Left lung (tissue), 10 donors: ENCODE data around the gene ARAP3. TPM values are rescaled to one million over a fixed set of nuclear protein-coding genes. Genes with fewer than 3 reads are reported as not detected.
A peak's percentile ranks its signal among the peaks of the same experiment; 100 is the strongest.

Experiments used
- ATAC-seq: fragments of 200-7000 bp; cut with Tn5 transposase; one replicate; pipeline ENCODE4 v1.9.1; 2020; ENCODE audit warnings: moderate library complexity
- DNase-seq, 4 donors: peaks; one replicate each; pipeline ENCODE4 v3.0.0-alpha.2; 2013 to 2020
- H3K27ac ChIP-seq, 2 donors: fragments of 200-600 bp; sonication (generic) in 1 of 2; one replicate each; pipeline versions ENCODE4 v1.5.0 to v1.8.0; 2020 to 2021
- H3K27me3 ChIP-seq, 2 donors: fragments of 200-600 bp; sonication (generic) in 1 of 2; one replicate each; pipeline versions ENCODE4 v1.5.0 to v1.8.0; 2020 to 2021
- H3K36me3 ChIP-seq, 2 donors: fragments of 200-600 bp; sonication (generic) in 1 of 2; one replicate each; pipeline versions ENCODE4 v1.5.0 to v1.8.0; 2020 to 2021
- H3K4me1 ChIP-seq, 2 donors: fragments of 200-600 bp; one replicate each; pipeline ENCODE4 v1.8.0; 2021
- H3K4me3 ChIP-seq, 2 donors: fragments of 200-600 bp; sonication (generic) in 1 of 2; one replicate each; pipeline versions ENCODE4 v1.5.0 to v1.8.0; 2020 to 2021; ENCODE audit warnings: mild to moderate bottlenecking in 1 of 2
- H3K9me3 ChIP-seq, 2 donors: fragments of 200-600 bp; sonication (generic) in 1 of 2; one replicate each; pipeline versions ENCODE4 v1.5.0 to v1.8.0; 2020 to 2021
- intact Hi-C, 2 donors: fragments of 100-400 bp; cut with DNase I; formaldehyde crosslinking; loops; one replicate each; pipeline versions ENCODE4 v1.11.2 to v1.14.2; 2022
- polyA plus RNA-seq, 6 donors: library from polyadenylated mRNA; unstranded; fragments of 120-200 nt; gene quantifications; one replicate each; pipeline ENCODE4 v1.2.1, GENCODE V29; 2013; ENCODE audit not compliant: insufficient read length in 6 of 6
- total RNA-seq, 2 donors: library from RNA; stranded (reverse); fragmentation: NEBNext Ultra II Directional; extraction: Animal tissue kit (Norgen Biotek cat#: 25700); gene quantifications; one replicate each; pipeline ENCODE4 v1.2.1, GENCODE V29; 2021
- TF ChIP-seq, protein P1 (sequence below), 2 donors: fragments of 200-600 bp; sonication (generic) in 1 of 2; IDR thresholded peaks; one replicate each; pipeline versions ENCODE4 v1.5.0 to v1.8.0; 2021; ENCODE audit warnings: antibody characterized with exemption in 2 of 2
- donor health status: DM: no; HTN: yes; CAD: no.
- donor health status: DM: no; HTN: no; CAD: no.

ARAP3 gene
- total and polyA plus RNA-seq, 8 donors = 20.5 to 53.9 (median 41.3) TPM

DNA sequence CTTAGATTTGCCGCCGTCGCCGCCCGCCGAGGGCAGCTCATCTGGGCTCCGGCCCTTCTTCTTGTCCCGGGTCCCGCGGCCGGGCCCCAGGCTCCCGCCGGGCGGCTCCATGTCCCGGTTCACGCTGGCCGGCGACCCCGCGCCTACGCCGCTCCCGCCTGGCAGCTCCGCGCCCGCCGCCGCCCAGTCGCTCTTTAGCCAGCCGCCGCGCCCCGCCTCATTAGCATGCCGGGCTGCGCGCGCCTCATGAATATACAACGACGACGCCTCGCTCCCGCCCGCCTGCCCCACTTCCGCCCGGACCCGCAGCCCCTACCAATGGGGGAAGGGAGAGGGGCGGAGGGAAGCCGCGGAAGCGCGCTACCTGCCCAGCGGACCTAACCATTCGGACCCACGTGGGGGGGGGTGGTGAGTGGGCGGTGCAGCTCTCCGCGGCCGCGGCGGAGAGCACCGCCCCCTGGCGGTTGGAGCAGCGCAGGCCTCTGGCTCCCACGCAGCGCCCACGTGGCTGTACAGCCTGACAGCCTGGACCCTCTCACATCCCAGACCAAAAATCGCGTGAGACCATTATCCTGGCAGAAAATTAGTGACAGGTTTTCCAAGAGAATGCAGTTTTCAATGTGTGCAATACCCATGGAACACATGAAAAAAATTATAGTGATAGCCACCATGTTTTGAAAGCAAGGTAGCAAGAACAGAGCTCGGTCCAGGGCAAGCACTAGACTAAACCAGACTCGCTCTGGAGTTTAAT lies 63.1 kb downstream of the ARAP3 start, which contains the start of gene DIAPH1:
TSS of gene DIAPH1 (minus strand) at position 197 of the 751 bp plus-strand sequence. CDS start at position 111, 86 bp downstream.
- ATAC-seq (peak; percentile 95), DNase-seq (peak; percentile 94 to 99 (median 98))
- peak within 1 kb of the TSS; percentile 91 to 99 for H3K27ac ChIP-seq
- intact Hi-C loops = loop anchor here in 1 of 2 donors (2.0 kb wide), 1 partner anchor 26 kb away; no protein-coding TSS in a partner anchor
- H3K4me3 ChIP-seq = peak within 1 kb of the TSS; percentile 76 to 98
- no peaks in the 10 kb centered on the region for H3K9me3 ChIP-seq
- H3K36me3 ChIP-seq = peaks cover 0 to 42% of the 10 kb centered on the region in 2 donors
- TF ChIP-seq, protein P1, sequence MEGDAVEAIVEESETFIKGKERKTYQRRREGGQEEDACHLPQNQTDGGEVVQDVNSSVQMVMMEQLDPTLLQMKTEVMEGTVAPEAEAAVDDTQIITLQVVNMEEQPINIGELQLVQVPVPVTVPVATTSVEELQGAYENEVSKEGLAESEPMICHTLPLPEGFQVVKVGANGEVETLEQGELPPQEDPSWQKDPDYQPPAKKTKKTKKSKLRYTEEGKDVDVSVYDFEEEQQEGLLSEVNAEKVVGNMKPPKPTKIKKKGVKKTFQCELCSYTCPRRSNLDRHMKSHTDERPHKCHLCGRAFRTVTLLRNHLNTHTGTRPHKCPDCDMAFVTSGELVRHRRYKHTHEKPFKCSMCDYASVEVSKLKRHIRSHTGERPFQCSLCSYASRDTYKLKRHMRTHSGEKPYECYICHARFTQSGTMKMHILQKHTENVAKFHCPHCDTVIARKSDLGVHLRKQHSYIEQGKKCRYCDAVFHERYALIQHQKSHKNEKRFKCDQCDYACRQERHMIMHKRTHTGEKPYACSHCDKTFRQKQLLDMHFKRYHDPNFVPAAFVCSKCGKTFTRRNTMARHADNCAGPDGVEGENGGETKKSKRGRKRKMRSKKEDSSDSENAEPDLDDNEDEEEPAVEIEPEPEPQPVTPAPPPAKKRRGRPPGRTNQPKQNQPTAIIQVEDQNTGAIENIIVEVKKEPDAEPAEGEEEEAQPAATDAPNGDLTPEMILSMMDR (IDR thresholded peaks at IDR 0.05) = peak; percentile 93 to 98
- H3K4me1 ChIP-seq = peaks cover 0 to 59% of the 10 kb centered on the region in 2 donors
- no peaks in the 10 kb centered on the region for H3K27me3 ChIP-seq

DNA sequence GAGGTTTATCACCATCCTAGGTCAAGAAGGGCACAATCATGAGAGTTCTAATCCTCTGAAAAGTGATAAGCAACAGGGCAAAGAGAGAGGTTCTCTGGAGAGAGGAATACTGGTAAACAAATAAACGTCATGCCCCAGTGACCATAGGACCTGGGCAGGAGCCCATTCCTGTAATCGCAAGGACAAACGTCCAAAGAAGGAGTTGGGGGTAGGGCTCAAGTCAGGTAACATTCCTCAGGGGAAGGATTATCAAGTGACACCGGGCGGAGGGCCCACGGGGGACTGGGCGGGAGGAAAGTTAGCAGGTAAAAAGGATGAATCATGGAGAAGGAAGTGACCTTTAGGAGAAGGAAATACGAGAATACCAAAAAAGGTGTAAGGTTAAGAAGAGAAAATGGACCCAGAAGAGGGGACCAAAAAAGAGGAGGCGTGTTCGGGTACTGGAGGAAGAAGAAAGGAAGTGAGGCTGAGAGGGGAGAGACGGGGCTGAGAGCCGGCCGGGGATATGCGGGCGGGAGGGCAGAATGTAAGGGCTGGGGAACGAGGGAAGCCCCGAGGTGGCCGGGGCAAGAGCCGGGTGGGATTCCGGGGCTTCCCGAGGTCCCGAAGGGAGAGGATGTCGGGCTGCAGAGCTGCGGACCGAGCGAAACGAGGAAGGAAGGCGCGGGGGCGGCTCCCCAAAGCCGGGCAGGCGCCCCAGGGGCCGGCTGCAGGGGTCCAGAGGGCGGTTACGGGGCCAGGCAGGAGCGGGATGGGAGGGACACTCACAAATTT lies 63.8 kb downstream of the ARAP3 start:
- H3K27me3 ChIP-seq = no peaks in the 10 kb centered on the region

DNA sequence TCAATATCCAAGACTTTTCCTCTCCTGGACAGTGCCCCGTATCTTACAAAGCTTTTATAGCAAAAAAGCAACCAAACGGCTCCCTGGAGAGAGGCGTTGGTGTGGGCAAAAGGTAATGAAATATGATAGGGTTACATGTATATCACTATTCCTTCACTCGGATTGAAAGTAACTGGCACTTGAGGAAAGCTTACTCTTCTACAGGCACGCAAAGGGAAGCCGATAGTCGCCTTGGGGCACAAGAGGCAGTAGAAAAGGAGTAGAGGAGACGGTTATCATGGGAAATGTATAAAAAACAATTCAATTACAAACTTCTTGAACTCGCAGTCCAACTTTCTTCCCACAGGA lies 64.4 kb downstream of the ARAP3 start:
- peak overlapping the region; percentile 76 to 98 for H3K4me3 ChIP-seq
- H3K9me3 ChIP-seq = no peaks in the 10 kb centered on the region
- intact Hi-C loops = loop anchor here in 1 of 2 donors (2.0 kb wide), 1 partner anchor 25 kb away; no protein-coding TSS in a partner anchor
- H3K36me3 ChIP-seq = peaks cover 0 to 29% of the 10 kb centered on the region in 2 donors
- peak; percentile 5 for ATAC-seq
- TF ChIP-seq, protein P1 (IDR thresholded peaks at IDR 0.05) = no peak
- H3K27me3 ChIP-seq = no peaks in the 10 kb centered on the region
- H3K4me1 ChIP-seq = peaks cover 0 to 63% of the 10 kb centered on the region in 2 donors
- peak overlapping the region; percentile 91 to 99 for H3K27ac ChIP-seq
- DNase-seq = peak in 1 of 4 donors; percentile 21

More for the DNA sequence above, 63.8 kb downstream of the ARAP3 start:
- intact Hi-C loops = loop anchor here in 1 of 2 donors (2.0 kb wide), 1 partner anchor 25 kb away; no protein-coding TSS in a partner anchor
- TF ChIP-seq, protein P1 (IDR thresholded peaks at IDR 0.05) = no peak
- Histone ChIP-seq H3K4me1 (peaks cover 0 to 62% of the 10 kb centered on the region in 2 donors), H3K9me3 (no peaks in the 10 kb centered on the region), H3K27ac (peak overlapping the region; percentile 91 to 99), H3K4me3 (peak overlapping the region; percentile 76 to 98), H3K36me3 (peaks cover 0 to 34% of the 10 kb centered on the region in 2 donors)
- ATAC-seq = peak; percentile 70
- peak in 3 of 4 donors; percentile 52 to 84 (median 72) for DNase-seq

DNA sequence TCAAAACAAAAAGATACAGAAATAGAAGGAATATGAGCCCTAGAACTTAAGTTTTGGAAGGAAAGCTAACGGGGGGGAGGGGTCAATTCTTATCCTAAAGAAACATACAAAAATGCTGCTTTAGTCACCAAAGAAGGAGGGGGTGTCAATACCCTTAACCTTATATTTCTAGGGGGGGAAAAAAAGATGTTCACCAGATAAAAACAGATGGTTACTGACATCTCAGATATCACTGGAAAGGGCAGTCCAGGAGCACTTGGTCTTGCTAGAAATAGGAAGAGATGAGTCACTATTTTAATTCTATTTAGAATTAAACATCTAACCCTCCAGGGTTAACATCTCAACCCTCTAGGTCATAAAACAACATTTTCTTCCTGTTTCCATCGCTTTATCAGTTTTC lies 64.9 kb downstream of the ARAP3 start:
- H3K4me1 ChIP-seq = peaks cover 0 to 65% of the 10 kb centered on the region in 2 donors
- no peaks in the 10 kb centered on the region for H3K27me3 ChIP-seq
- H3K9me3 ChIP-seq = no peaks in the 10 kb centered on the region
- intact Hi-C loops = no loop called here
- ATAC-seq = no peak
- peak overlapping the region; percentile 91 to 99 for H3K27ac ChIP-seq
- TF ChIP-seq, protein P1 (IDR thresholded peaks at IDR 0.05) = no peak
- peaks cover 0 to 23% of the 10 kb centered on the region in 2 donors for H3K36me3 ChIP-seq
- H3K4me3 ChIP-seq = peak overlapping the region in 1 of 2 donors; percentile 98
- no peak for DNase-seq
